GM23338 (cell line): Measurements from ENCODE around the gene PROCA1.

Experiments
- CTCF ChIP-seq, 2 experiments: fragments of 200-600 bp in 1 of 2; sonication (generic) in 1 of 2; conservative IDR thresholded peaks; 2 replicates each; pipeline versions ENCODE4 v1.5.1 to v1.6.1; 2016 to 2017; ENCODE audit warnings: antibody characterized with exemption in 2 of 2, low read depth in 2 of 2, mild to moderate bottlenecking in 2 of 2, moderate library complexity in 1 of 2
- EZH2 ChIP-seq: fragments of 200-600 bp; sonication (generic); IDR thresholded peaks from one replicate; pipeline ENCODE4 v1.8.0; 2017; ENCODE audit warnings: antibody characterized with exemption, mild to moderate bottlenecking, low read depth; ENCODE audit not compliant: unreplicated experiment
- NANOG ChIP-seq: IDR thresholded peaks from 2 replicates; pipeline ENCODE4 v1.6.1; 2016; ENCODE audit warnings: antibody characterized with exemption, borderline replicate concordance
- POLR2AphosphoS5 ChIP-seq: IDR thresholded peaks from 2 replicates; pipeline ENCODE4 v1.6.1; 2016; ENCODE audit warnings: antibody characterized with exemption, low read depth

- TF ChIP-seq EZH2 (no peak), POLR2AphosphoS5 (no peak), CTCF (conservative IDR thresholded peaks at IDR 0.05; ENCODE audit: low read depth in 2 of 2) (no peak), NANOG (no peak)
These were observed 37.3 kb upstream of the PROCA1 start for GRCh38 chr17:28748852-28749515.
